IMR-90 (cell line): ENCODE results near the gene LRRC8B. TPM values are rescaled to one million over a fixed set of nuclear protein-coding genes. Genes with fewer than 3 reads are reported as not detected.

Source experiments
- ATAC-seq: fragments of 200-7000 bp; cut with Tn5 transposase; 2 replicates; pipeline ENCODE4 v1.9.1; 2020; ENCODE audit warnings: low read depth, mild to moderate bottlenecking, moderate library complexity
- BruUV-seq: library from RNA; stranded (reverse); fragments of 400-500 nt; replicated peaks from 2 replicates; lab custom pipeline; 2021; lab: Mats Ljungman, UMichigan
- CTCF ChIA-PET: fragments of 300-600 bp; formaldehyde crosslinking; extraction: SDS; loops from one replicate; lab custom pipeline; 2021; ENCODE audit warnings: antibody characterized with exemption; lab: Yijun Ruan, JAX
- POLR2A ChIA-PET: fragments of 300-600 bp; sonication (Branson Sonifier 250); formaldehyde crosslinking; loops from one replicate; lab custom pipeline; 2022; ENCODE audit warnings: antibody characterized with exemption; ENCODE audit not compliant: unreplicated experiment; lab: Charles Lee
- DNase-seq: peaks from one replicate; pipeline ENCODE4 v3.0.0; 2013
- H2AFZ ChIP-seq: replicated peaks from 2 replicates; pipeline ENCODE3; 2013; ENCODE audit warnings: low read length, mild to moderate bottlenecking; ENCODE audit not compliant: poor library complexity
- H2AK5ac ChIP-seq: 2 replicates; pipeline ENCODE4 v1.6.1; 2013; ENCODE audit warnings: low read depth, low read length, inconsistent platforms
- H2AK9ac ChIP-seq: replicated peaks from 2 replicates; pipeline ENCODE3; 2013; ENCODE audit warnings: mild to moderate bottlenecking, low read depth, low read length, moderate library complexity; ENCODE audit not compliant: poor library complexity
- H2BK120ac ChIP-seq: 2 replicates; pipeline ENCODE4 v1.6.1; 2013; ENCODE audit warnings: low read depth, low read length, inconsistent platforms
- H2BK15ac ChIP-seq: 3 replicates; pipeline ENCODE4 v1.6.1; 2013; ENCODE audit warnings: low read depth, low read length, inconsistent platforms
- H2BK20ac ChIP-seq: 2 replicates; pipeline ENCODE4 v1.6.1; 2013; ENCODE audit warnings: low read depth, mild to moderate bottlenecking, inconsistent platforms, low read length, moderate library complexity
- H2BK5ac ChIP-seq: 2 replicates; pipeline ENCODE4 v1.6.1; 2013; ENCODE audit warnings: mild to moderate bottlenecking, low read depth, low read length, inconsistent platforms; ENCODE audit not compliant: poor library complexity, severe bottlenecking
- H3K14ac ChIP-seq: replicated peaks from 2 replicates; pipeline ENCODE4 v1.6.1; 2013; ENCODE audit warnings: low read depth, low read length, inconsistent platforms
- H3K18ac ChIP-seq: 2 replicates; pipeline ENCODE4 v1.6.1; 2013; ENCODE audit warnings: low read depth, low read length, control low read depth
- H3K23ac ChIP-seq: 2 replicates; pipeline ENCODE4 v1.6.1; 2013; ENCODE audit warnings: low read depth, low read length, inconsistent platforms
- H3K27ac ChIP-seq: 2 replicates; pipeline ENCODE4 v1.5.1; 2013; ENCODE audit warnings: mild to moderate bottlenecking, control low read depth, low read length; ENCODE audit not compliant: insufficient read depth
- H3K27me3 ChIP-seq: 2 replicates; pipeline ENCODE4 v1.6.1; 2013; ENCODE audit warnings: low read length; ENCODE audit not compliant: control insufficient read depth, insufficient read depth
- H3K36me3 ChIP-seq: 2 replicates; pipeline ENCODE4 v1.6.1; 2013; ENCODE audit warnings: low read length, mixed read lengths; ENCODE audit not compliant: control insufficient read depth, insufficient read depth
- H3K4ac ChIP-seq: 2 replicates; pipeline ENCODE4 v1.6.1; 2013; ENCODE audit warnings: low read depth, low read length, inconsistent platforms
- H3K4me1 ChIP-seq: 2 replicates; pipeline ENCODE4 v1.6.1; 2013; ENCODE audit warnings: low read length, mixed read lengths; ENCODE audit not compliant: control insufficient read depth, insufficient read depth
- H3K4me2 ChIP-seq: 2 replicates; pipeline ENCODE4 v1.6.1; 2013; ENCODE audit warnings: low read depth, mild to moderate bottlenecking, control low read depth, low read length, moderate library complexity
- H3K4me3 ChIP-seq: 2 replicates; pipeline ENCODE4 v1.5.1; 2013; ENCODE audit warnings: low read depth, mild to moderate bottlenecking, control low read depth, low read length, moderate library complexity; ENCODE audit not compliant: insufficient read depth
- H3K56ac ChIP-seq: 2 replicates; pipeline ENCODE4 v1.6.1; 2013; ENCODE audit warnings: low read length, inconsistent platforms; ENCODE audit not compliant: insufficient read depth; ENCODE audit errors: extremely low read depth
- H3K79me1 ChIP-seq, 2 experiments: 2 replicates each; pipeline ENCODE4 v1.6.1; 2013; ENCODE audit warnings: low read length in 2 of 2, inconsistent platforms in 1 of 2, low read depth in 1 of 2
- H3K9ac ChIP-seq: 2 replicates; pipeline ENCODE4 v1.6.1; 2013; ENCODE audit warnings: low read depth, low read length, control low read depth
- H3K9me1 ChIP-seq: 2 replicates; pipeline ENCODE4 v1.6.1; 2013; ENCODE audit warnings: low read length, inconsistent platforms; ENCODE audit not compliant: insufficient read depth
- H3K9me3 ChIP-seq: 2 replicates; pipeline ENCODE4 v1.6.1; 2013; ENCODE audit warnings: low read length; ENCODE audit not compliant: control insufficient read depth, insufficient read depth
- H4K20me1 ChIP-seq: 2 replicates; pipeline ENCODE4 v1.6.1; 2013; ENCODE audit warnings: low read length, inconsistent platforms; ENCODE audit not compliant: insufficient read depth
- H4K5ac ChIP-seq: 2 replicates; pipeline ENCODE4 v1.6.1; 2013; ENCODE audit warnings: mild to moderate bottlenecking, low read depth, low read length, control low read depth
- H4K8ac ChIP-seq, 2 experiments: 2 replicates each; pipeline ENCODE4 v1.6.1; 2013; ENCODE audit warnings: low read depth in 2 of 2, low read length in 2 of 2, control low read depth in 1 of 2, inconsistent platforms in 1 of 2
- H4K91ac ChIP-seq: 2 replicates; pipeline ENCODE4 v1.6.1; 2013; ENCODE audit warnings: low read depth, low read length, inconsistent platforms; ENCODE audit not compliant: insufficient read depth
- BHLHE40 ChIP-seq: fragments of 150-350 bp; IDR thresholded peaks from 2 replicates; pipeline ENCODE4 v1.6.1; 2016; ENCODE audit warnings: mild to moderate bottlenecking, low read depth, low read length
- CEBPB ChIP-seq: IDR thresholded peaks from 2 replicates; pipeline ENCODE4 v1.6.1; 2012; ENCODE audit warnings: low read depth, low read length, improper control_type of control experiment
- CHD1 ChIP-seq: IDR thresholded peaks from 2 replicates; pipeline ENCODE4 v1.6.1; 2012; ENCODE audit warnings: low read depth, low read length, improper control_type of control experiment
- CTCF ChIP-seq: conservative IDR thresholded peaks from 2 replicates; pipeline ENCODE4 v1.5.1; 2012; ENCODE audit warnings: mild to moderate bottlenecking, low read depth, low read length, improper control_type of control experiment
- ELK1 ChIP-seq: fragments of 150-350 bp; IDR thresholded peaks from 2 replicates; pipeline ENCODE4 v1.6.1; 2016; ENCODE audit warnings: low read depth, mild to moderate bottlenecking, low read length, moderate library complexity, borderline replicate concordance
- FOS ChIP-seq: fragments of 150-350 bp; IDR thresholded peaks from 2 replicates; pipeline ENCODE4 v1.6.1; 2016; ENCODE audit warnings: low read depth, low read length
- MAFK ChIP-seq: IDR thresholded peaks from 2 replicates; pipeline ENCODE4 v1.6.1; 2012; ENCODE audit warnings: low read depth, low read length, improper control_type of control experiment
- MAZ ChIP-seq: IDR thresholded peaks from 2 replicates; pipeline ENCODE4 v1.6.1; 2012; ENCODE audit warnings: low read depth, mild to moderate bottlenecking, low read length, improper control_type of control experiment, moderate library complexity, borderline replicate concordance
- MXI1 ChIP-seq: IDR thresholded peaks from 2 replicates; pipeline ENCODE4 v1.6.1; 2012; ENCODE audit warnings: low read depth, mild to moderate bottlenecking, low read length, moderate library complexity, borderline replicate concordance
- RAD21 ChIP-seq: IDR thresholded peaks from 2 replicates; pipeline ENCODE4 v1.6.1; 2012; ENCODE audit warnings: low read length, improper control_type of control experiment
- RCOR1 ChIP-seq: IDR thresholded peaks from 2 replicates; pipeline ENCODE4 v1.6.1; 2012; ENCODE audit warnings: mild to moderate bottlenecking, low read length, improper control_type of control experiment; ENCODE audit not compliant: insufficient replicate concordance
- RFX5 ChIP-seq: IDR thresholded peaks from 2 replicates; pipeline ENCODE4 v1.8.0; 2012; ENCODE audit warnings: low read depth, mild to moderate bottlenecking, low read length, moderate library complexity
- SMC3 ChIP-seq: fragments of 150-350 bp; IDR thresholded peaks from 2 replicates; pipeline ENCODE4 v1.6.1; 2016; ENCODE audit warnings: low read depth, mild to moderate bottlenecking, antibody characterized with exemption, low read length, moderate library complexity
- WGBS, 2 experiments: methylation state at CpG; one replicate each; pipeline versions ENCODE4 v1.1.5 to v1.1.7; 2013; ENCODE audit warnings: missing lambda C conversion rate in 2 of 2; ENCODE audit not compliant: insufficient read length in 1 of 2; ENCODE audit errors: extremely low coverage in 2 of 2; 5-methylcytosine and 5-hydroxymethylcytosine counted together
- dilution Hi-C: fragments of 300-500 bp; cut with HindIII; formaldehyde crosslinking; loops from one replicate; pipeline ENCODE4 v1.14.3; 2018; ENCODE audit warnings: low sequenced_read_pairs; ENCODE audit not compliant: unreplicated experiment
- in situ Hi-C: fragments of 300-500 bp; cut with MboI; formaldehyde crosslinking; loops from 3 replicates; pipeline ENCODE4 v1.14.3; 2019; ENCODE audit warnings: low sequenced_read_pairs, inconsistent platforms, mixed read lengths
- intact Hi-C: fragments of 100-400 bp; cut with micrococcal nuclease; formaldehyde crosslinking; loops from 2 replicates; pipeline ENCODE4 v1.10.0; 2022
- polyA plus RNA-seq, 3 experiments: library from polyadenylated mRNA; depleted of rRNA; stranded (reverse); fragments of >200 nt; gene quantifications; 2 replicates each; pipeline ENCODE4 v1.2.3, GENCODE V29; 2012; ENCODE audit warnings: low replicate concordance in 1 of 3
- total RNA-seq: library from RNA; depleted of rRNA; stranded (reverse); fragments of >200 nt; gene quantifications from 2 replicates; pipeline ENCODE4 v1.2.3, GENCODE V29; 2012

LRRC8B gene
- total and polyA plus RNA-seq, 2 of the 4 experiments (the other 2 are of a cell fraction), result 0.74 to 1.8 TPM

- Histone ChIP-seq H3K23ac (no peak overlapping the region), H2BK20ac (no peak overlapping the region), H2BK120ac (no peak overlapping the region), H2BK15ac (no peak overlapping the region), H2AK5ac (no peak overlapping the region), H2AK9ac (no peak overlapping the region), H3K4me3 (no peak overlapping the region), H3K14ac (no peak overlapping the region), H4K91ac (no peak overlapping the region), H3K9me3 (no peaks in the 10 kb centered on the region), H3K18ac (no peak overlapping the region), H3K4me1 (peaks cover 3% of the 10 kb centered on the region; the same call in 1 of the 2 replicates), H2AFZ (no peak overlapping the region), H3K79me1 (peaks cover 3 to 16% of the 10 kb centered on the region in 2 experiments; a peak in 3 of 4 replicates), H3K56ac (no peak overlapping the region), H4K5ac (no peak overlapping the region), H3K27ac (no peak overlapping the region), H3K27me3 (no peaks in the 10 kb centered on the region), H4K8ac (no peak overlapping the region), H4K20me1 (no peaks in the 10 kb centered on the region), H3K4me2 (no peak overlapping the region), H3K36me3 (no peaks in the 10 kb centered on the region), H2BK5ac (no peak overlapping the region), H3K4ac (no peak overlapping the region), H3K9me1 (no peaks in the 10 kb centered on the region), H3K9ac (no peak overlapping the region)
- WGBS, 2 experiments, result no CpG with 5 or more reads among the region's 3 CpGs
- intact Hi-C loops (loop anchor here (5.0 kb wide), 1 partner anchor 92 kb away; no protein-coding TSS in a partner anchor), dilution Hi-C loops (no loop called here), in situ Hi-C loops (loop anchor here (5.0 to 10.0 kb wide), 2 partner anchors 127 to 365 kb away; partner anchors contain the start of gene ZNF326)
- DNase-seq (no peak), ATAC-seq (no peak)
- BruUV-seq, result no TSS peak
- ChIA-PET POLR2A (no interaction called here), CTCF (interaction anchor here (0.8 to 4.2 kb wide), 3 partner anchors 35 to 316 kb away, joined by 3 to 35 read pairs (median 3); no protein-coding TSS in a partner anchor)
- TF ChIP-seq CEBPB, result no peak
- TF ChIP-seq MXI1, result no peak
- no peak for TF ChIP-seq RCOR1
- TF ChIP-seq FOS, result no peak
- TF ChIP-seq MAZ, result no peak
- TF ChIP-seq SMC3, result no peak
- TF ChIP-seq MAFK, result no peak
- TF ChIP-seq CHD1, result no peak
- no peak for TF ChIP-seq RAD21
- TF ChIP-seq BHLHE40, result no peak
- no peak for TF ChIP-seq CTCF
- TF ChIP-seq RFX5, result no peak
- TF ChIP-seq ELK1, result no peak
Measured at GRCh38 chr1:89630048-89630447, 105.4 kb downstream of the LRRC8B start.
